HTR-8/SVneo (cell line): ENCODE data around the gene NDUFV1.
A peak's percentile ranks its signal among the peaks of the same experiment; 100 is the strongest.
"Not testable (repeated sequence)": the region's sequence is repeated elsewhere in the genome, so short reads cannot be mapped to it uniquely, and the experiment has no call there.

Experiments
- DNase-seq: peaks from one replicate; pipeline ENCODE4 v3.0.0; 2011; ENCODE audit warnings: low spot score, mixed read lengths; ENCODE audit not compliant: insufficient read length
- FAIRE-seq: peaks from 2 replicates; lab custom pipeline; 2011; peaks lifted over from hg19 to GRCh38; lab: Jason Lieb, UNC

Gene NDUFV1

DNA sequence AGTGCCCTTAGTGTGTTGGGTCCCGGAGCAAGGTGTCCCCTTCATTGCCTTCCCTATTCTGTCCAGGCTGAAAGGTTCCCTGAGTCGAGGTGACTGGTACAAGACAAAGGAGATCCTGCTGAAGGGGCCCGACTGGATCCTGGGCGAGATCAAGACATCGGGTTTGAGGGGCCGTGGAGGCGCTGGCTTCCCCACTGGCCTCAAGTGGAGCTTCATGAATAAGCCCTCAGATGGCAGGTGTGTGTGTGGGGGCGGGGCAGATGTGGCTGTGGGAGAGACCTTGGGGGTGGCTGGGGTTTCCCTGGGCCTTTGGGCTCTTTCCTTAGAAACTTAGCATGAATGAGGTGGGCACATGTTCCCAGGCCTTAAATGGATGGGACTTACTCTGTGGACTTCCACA lies 1.8 kb downstream of the NDUFV1 start:
- FAIRE-seq (no peak), DNase-seq (no peak)

GRCh38 chr11:67609316-67609715 lies 2.6 kb downstream of the NDUFV1 start:
- FAIRE-seq = no peak
- DNase-seq = no peak

DNA sequence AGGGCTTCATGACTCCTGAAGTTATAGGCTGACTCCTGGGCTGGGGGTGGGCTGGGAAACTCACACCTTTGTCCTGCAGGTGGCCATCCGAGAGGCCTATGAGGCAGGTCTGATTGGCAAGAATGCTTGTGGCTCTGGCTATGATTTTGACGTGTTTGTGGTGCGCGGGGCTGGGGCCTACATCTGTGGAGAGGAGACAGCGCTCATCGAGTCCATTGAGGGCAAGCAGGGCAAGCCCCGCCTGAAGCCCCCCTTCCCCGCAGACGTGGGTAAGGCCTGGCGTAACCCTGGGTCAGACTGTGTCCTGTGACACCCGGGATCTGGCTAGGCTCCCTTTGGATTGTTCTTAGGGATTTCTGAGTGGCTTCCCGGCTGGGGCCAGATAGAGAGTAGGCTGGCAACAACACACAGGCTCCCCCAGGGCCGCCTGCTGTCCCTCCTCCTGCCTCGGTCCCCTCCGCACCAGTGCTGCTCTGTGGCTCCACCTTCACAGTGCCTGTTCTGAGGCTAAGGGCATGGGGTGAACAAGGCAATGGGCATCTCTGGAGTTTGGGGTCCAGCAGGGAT lies 3.6 kb downstream of the NDUFV1 start:
- no peak for DNase-seq
- no peak for FAIRE-seq

DNA sequence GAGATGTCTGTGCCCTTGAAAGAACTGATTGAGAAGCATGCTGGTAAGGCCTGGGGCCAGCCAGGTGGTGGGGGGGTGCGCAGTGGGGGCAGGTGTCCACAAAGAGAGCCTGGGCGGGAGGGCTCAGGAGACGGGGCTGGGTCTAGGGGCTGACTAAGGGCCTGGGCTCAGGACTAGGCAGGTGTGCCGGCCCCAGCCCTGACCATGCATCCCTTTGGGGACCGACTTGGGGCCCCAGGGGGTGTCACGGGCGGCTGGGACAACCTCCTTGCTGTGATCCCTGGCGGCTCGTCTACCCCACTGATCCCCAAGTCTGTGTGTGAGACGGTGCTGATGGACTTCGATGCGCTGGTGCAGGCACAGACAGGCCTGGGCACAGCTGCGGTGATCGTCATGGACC lies 4.4 kb downstream of the NDUFV1 start:
- DNase-seq = no peak
- no peak for FAIRE-seq

DNA sequence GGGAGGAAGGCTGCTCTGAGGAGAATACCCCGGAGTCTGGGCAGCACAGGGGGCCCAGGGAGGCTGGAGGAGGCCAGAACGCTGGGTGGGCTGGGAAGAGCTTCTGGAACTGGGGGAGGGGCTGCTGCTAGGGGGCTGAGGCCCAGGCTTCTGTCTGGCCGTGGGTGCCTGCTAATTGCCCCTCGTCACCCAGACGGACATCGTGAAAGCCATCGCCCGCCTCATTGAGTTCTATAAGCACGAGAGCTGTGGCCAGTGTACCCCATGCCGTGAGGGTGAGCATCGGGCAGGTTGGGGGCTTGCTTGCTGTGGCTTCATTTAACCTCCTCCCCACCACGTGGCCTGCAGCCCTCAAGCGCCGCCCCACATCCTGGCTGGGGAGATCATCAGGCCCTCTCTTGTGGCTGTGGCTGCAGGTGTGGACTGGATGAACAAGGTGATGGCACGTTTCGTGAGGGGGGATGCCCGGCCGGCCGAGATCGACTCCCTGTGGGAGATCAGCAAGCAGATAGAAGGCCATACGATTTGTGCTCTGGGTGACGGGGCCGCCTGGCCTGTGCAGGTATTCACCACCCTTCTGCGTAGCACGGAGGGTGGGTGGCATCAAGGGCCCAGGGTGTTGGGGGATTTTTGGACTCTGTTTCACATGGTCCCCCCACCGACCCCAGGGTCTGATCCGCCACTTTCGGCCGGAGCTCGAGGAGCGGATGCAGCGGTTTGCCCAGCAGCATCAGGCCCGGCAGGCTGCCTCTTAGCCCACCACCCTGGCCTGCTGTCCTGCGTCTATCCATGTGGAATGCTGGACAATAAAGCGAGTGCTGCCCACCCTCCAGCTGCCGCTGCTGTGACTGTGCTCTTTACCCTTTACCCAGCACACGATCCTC lies 5.2 kb downstream of the NDUFV1 start:
- no peak for FAIRE-seq
- no peak for DNase-seq

DNA sequence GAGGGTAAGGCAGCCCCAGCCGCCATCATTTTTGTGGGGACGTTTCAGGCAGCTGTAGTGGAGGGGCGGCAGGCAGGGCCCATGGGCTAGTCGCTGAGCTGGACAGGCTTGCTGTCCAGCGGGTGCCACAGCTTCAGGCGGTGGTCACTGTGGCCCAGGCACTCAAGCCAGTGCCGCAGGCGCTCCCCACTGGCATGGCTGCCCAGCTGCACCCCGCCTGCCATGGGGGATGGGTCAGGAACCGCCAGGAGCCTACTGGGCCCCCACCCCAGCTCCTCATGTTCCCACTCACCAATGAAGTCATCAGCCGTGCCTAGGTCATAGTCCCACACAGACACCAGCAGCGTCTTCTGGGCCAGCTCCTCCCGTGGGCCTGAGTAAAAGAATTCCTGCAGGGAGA lies 6.0 kb downstream of the NDUFV1 start:
- FAIRE-seq = no peak
- no peak for DNase-seq

DNA sequence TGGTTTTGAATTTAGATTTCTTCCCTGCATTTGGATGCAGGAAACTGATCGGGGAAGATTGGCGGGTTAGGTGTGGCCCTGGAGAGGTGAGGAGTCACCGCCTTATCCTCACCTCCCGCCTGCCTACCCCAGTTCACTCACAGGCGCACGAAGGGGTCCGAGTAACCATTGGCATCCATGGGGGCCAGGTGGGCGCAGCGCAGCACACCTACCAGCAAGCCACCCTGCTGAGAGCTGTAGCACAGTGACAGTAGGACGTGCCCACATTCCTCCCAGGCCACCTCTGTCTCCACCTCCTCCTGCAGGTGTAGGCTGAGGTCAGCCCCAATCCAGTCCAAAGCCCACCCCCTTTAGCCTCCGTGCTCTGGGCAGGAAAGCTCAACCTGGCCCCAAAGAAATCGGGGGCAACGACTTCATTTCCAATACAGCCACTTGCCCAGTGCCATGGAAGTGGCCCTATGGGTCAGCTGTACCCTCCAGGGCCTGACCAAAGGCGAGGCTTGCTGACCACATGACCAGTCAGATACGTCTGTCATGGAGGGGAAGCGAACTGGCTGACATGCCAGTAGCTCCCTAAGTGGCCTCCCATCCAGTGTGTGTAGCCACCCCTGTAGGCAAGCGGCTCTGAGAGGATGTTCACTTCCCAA lies 6.7 kb downstream of the NDUFV1 start:
- DNase-seq (no peak), FAIRE-seq (peak; percentile 36)

GRCh38 chr11:67613960-67614715 lies 7.4 kb downstream of the NDUFV1 start:
- peak; percentile 83 for FAIRE-seq

GRCh38 chr11:67614730-67615714 lies 8.3 kb downstream of the NDUFV1 start:
- peak; percentile 61 for DNase-seq
- FAIRE-seq = no peak

More at GRCh38 chr11:67613960-67614715, 7.4 kb downstream of the NDUFV1 start:
- peak; percentile 69 for DNase-seq

DNA sequence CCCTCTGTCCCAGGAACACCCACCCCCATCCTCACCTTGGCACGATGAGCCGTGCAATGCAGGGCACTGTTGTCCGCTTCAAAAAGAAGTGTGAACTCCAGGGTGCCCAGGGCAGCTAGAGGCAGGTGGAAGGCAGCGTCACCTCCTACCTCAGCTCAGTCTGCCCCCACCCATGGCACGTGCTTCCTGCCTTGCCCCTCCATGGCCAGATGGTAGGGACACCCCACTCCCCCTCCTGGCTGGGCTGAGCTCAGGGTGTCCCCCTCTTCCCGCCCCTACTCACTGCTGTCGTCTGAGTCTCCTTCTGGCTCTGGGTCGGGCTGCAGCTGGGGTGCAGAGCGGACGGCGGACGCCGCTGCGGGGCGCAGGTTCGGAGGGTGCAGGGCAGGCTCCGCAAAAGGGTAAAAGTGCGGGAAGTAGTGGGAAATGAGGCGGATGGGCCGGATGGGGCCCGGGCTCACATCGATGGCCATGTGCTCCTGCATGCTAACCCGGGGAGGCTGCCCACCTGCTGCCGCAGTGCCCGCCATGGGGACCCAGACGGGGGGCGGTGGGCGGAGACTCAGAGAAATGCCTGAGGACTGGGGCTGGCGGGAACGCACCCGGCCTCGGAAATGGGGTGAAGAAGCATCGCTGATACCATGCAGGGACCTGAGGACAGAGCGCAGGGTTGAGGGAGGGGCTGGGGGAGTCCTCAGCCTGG lies 9.1 kb downstream of the NDUFV1 start:
- DNase-seq = no peak
- FAIRE-seq = peak; percentile 86

GRCh38 chr11:67616431-67617242 lies 9.9 kb downstream of the NDUFV1 start:
- DNase-seq = no peak
- no peak for FAIRE-seq

GRCh38 chr11:67617243-67617953 lies 10.7 kb downstream of the NDUFV1 start:
- FAIRE-seq (peak; percentile 74), DNase-seq (no peak)

GRCh38 chr11:67618901-67619659 lies 12.3 kb downstream of the NDUFV1 start:
- FAIRE-seq, DNase-seq: not testable (repeated sequence)

DNA sequence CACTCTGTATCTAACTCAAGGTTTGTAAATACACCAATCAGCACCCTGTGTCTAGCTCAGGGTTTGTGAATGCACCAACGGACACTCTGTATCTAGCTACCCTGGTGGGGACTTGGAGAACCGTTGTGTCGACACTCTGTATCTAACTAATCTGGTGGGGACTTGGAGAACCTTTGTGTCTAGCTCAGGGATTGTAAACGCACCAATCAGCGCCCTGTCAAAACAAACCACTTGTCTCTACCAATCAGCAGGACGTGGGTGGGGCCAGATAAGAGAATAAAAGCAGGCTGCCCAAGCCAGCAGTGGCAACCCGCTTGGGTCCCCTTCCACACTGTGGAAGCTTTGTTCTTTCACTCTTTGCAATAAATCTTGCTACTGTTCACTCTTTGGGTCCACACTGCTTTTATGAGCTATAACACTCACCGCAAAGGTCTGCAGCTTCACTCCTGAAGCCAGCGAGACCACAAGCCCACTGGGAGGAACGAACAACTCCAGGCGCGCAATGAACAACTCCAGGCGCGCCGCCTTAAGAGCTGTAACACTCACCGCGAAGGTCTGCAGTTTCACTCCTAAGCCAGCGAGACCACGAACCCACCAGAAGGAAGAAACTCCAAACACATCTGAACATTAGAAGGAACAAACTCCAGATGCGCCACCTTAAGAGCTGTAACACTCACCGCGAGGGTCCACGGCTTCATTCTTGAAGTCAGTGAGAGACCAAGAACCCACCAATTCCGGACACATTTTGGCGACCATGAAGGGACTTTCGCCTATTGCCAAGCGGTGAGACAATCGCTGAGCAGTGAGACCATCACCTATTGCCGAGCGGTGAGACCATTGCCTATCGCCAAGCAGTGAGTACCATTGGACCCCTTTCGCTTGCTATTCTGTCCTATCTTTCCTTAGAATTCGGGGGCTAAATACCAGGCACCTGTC lies 13.2 kb downstream of the NDUFV1 start:
- not testable (repeated sequence) for DNase-seq, FAIRE-seq

DNA sequence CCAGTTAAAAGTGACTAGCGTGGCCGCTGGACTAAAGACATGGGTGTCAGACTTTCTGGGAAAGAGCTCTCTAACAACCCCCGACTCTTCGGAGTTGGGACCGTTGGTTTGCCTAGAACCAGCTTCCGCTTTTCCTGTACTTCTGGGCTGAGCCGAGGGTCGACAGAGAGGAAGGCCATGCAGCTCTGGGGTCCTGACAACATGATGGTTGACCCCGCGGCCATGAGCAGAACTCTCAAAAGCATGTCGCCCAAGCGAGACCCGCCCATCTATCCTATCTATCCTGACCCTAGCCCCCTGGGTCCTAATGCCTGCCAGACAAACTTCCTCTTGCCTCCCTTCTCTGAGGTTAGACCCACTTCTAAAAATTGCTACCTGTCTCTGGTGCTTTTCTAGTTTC lies 13.9 kb downstream of the NDUFV1 start:
- FAIRE-seq, DNase-seq: not testable (repeated sequence)
